ENCODE measurements around the gene PRELID1. TPM values are rescaled to one million over a fixed set of nuclear protein-coding genes. Genes with fewer than 3 reads are reported as not detected.

PRELID1 gene
- total RNA-seq, 6 experiments from 2014 or later: 64.1 to 116 (median 84.4) TPM

DNA sequence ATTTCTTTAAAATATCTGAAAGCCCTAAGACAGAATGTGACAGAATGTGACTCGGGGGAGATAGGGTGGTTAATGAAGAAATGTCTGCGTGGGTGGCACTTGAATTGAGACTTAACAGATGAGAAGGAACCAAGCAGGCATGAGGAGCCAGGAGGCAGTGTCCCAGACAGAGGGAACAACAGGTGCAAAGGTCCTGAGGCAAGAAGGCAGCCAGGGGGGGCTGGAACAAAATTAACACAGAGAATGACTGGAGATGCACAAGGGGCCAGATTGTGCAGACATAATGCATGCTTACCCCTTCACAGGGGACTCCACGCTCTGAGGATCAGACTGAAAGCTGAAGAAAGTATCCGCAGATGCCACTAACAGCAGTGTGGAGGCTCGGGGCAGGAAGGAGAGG is 46.2 kb downstream of the PRELID1 start:
- Histone ChIP-seq H3K4me3 (peak overlapping the region in 2 of 3 donors; percentile 72 to 96), H3K4me1 (peaks cover 0 to 79% (median 28%) of the 10 kb centered on the region in 4 donors), H3K36me3 (peaks cover 0 to 7% (median under 1%) of the 10 kb centered on the region in 4 donors), H3K9me3 (no peaks in the 10 kb centered on the region), H3K27me3 (no peaks in the 10 kb centered on the region), H3K27ac (no peak overlapping the region)
- TF ChIP-seq POLR2A (IDR thresholded peaks at IDR 0.05): no peak
- TF ChIP-seq, protein P1, sequence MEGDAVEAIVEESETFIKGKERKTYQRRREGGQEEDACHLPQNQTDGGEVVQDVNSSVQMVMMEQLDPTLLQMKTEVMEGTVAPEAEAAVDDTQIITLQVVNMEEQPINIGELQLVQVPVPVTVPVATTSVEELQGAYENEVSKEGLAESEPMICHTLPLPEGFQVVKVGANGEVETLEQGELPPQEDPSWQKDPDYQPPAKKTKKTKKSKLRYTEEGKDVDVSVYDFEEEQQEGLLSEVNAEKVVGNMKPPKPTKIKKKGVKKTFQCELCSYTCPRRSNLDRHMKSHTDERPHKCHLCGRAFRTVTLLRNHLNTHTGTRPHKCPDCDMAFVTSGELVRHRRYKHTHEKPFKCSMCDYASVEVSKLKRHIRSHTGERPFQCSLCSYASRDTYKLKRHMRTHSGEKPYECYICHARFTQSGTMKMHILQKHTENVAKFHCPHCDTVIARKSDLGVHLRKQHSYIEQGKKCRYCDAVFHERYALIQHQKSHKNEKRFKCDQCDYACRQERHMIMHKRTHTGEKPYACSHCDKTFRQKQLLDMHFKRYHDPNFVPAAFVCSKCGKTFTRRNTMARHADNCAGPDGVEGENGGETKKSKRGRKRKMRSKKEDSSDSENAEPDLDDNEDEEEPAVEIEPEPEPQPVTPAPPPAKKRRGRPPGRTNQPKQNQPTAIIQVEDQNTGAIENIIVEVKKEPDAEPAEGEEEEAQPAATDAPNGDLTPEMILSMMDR (IDR thresholded peaks at IDR 0.05): no peak
- 61% methylated on average over 5 of the region's 5 CpGs for WGBS (ENCODE audit: insufficient coverage, low coverage, low lambda C conversion rate, missing lambda C conversion rate)
- ATAC-seq (no peak), DNase-seq (peak in 2 of 3 donors; percentile 2 to 11)
- intact Hi-C loops (cut with DNase I): no loop called here

DNA sequence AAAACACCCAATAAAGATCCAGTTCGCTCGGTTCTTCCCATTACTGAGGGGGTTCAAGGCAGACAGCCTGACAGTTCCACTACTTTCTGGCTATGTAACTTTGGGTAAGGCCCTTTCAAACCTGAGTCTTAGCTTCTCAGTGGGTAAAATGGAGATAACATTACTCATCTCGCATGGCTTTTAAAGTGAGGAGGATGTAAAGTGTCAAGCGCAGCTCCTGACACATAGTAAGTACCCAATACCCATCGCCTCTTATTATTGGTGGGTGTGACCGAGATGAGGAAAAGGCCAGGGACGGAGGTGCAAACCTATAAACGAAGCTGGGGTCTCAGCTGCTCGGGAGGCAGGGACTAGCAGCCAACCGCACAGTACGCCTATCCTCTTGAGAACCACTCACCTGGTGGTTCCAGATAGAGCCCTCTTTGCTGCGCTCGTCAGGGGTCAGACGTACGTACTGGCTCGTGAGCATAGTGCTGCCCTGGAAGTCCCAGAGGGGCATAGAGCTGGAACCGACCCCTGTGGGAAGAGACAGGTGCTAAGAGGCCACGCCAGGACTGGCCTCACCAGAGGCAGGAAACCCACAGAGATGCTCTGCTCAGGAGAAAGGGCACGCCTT is 47.3 kb downstream of the PRELID1 start:
- Histone ChIP-seq H3K27ac (peak overlapping the region; percentile 78 to 85 (median 81)), H3K4me3 (peak overlapping the region; percentile 72 to 96 (median 85)), H3K27me3 (no peaks in the 10 kb centered on the region), H3K36me3 (peaks cover 0 to 7% (median 0%) of the 10 kb centered on the region in 4 donors), H3K4me1 (peaks cover 0 to 80% (median 26%) of the 10 kb centered on the region in 4 donors), H3K9me3 (no peaks in the 10 kb centered on the region)
- DNase-seq (no peak), ATAC-seq (no peak)
- 17% methylated on average over 7 of the region's 19 CpGs for WGBS (ENCODE audit: insufficient coverage, low coverage, low lambda C conversion rate, missing lambda C conversion rate)
- TF ChIP-seq, protein P1 (IDR thresholded peaks at IDR 0.05): no peak
- no peak for TF ChIP-seq POLR2A (IDR thresholded peaks at IDR 0.05)
- intact Hi-C loops (cut with DNase I): no loop called here

DNA sequence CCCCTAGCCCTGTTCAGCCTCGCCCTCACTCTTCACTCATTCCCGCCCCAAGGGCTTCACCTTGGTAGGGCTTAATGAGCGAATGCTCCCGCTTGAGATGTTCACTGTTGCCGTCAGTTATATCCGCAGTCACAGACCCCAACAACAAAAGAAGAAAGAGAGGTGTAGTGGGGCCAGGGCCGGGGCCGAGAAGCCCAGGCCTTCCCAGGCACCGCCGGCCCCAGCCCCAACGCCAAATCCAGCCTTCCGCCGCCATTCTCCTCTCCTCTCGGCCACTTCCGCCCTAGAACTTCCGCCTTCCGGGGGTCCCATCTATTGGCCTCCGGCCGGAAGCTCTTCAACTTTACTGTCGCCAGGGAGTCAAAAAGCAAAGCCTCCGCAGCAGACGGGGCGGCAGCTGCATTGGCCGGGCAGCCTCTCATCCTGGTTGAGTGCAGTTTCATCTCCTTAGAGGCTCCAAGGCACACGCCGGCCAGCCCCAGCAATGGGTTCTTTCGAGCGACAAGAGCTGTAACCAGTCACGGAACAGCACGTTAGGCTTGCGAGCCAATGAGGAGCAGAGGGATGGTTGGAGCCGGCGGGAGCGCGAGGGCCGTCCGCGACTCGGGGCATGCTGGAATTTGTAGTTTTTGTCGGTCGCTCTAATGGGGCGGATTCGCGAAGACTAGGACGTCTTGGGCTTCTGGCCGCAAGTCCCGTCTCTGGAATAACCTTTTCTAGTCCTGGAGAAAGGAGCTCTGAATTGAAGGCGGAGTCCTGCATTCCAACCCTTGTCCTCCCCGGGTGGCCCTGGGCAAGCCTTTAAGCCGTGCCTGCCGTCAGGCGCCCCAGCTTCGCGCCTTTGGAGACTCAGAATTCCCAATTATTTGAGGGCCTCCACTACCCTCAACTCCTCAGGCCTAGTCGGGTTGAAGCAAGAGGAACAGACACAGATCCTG is 48.1 kb downstream of the PRELID1 start, which contains the start of gene LMAN2:
TSS of gene LMAN2 (minus strand) at position 277 of the 938 bp plus-strand sequence. CDS start at position 256, 21 bp downstream.
- Histone ChIP-seq H3K27ac (peak within 1 kb of the TSS; percentile 78 to 85 (median 81)), H3K4me3 (peak within 1 kb of the TSS; percentile 72 to 96 (median 85)), H3K36me3 (peaks cover 0 to 7% (median 0%) of the 10 kb centered on the region in 4 donors), H3K27me3 (no peaks in the 10 kb centered on the region), H3K4me1 (peaks cover 0 to 72% (median 27%) of the 10 kb centered on the region in 4 donors), H3K9me3 (no peaks in the 10 kb centered on the region)
- ATAC-seq: peak; percentile 87 to 97 (median 93)
- TF ChIP-seq, protein P1 (IDR thresholded peaks at IDR 0.05): no peak
- peak; percentile 50 for TF ChIP-seq POLR2A (IDR thresholded peaks at IDR 0.05)
- intact Hi-C loops (cut with DNase I): no loop called here
- WGBS (ENCODE audit: insufficient coverage, low coverage, low lambda C conversion rate, missing lambda C conversion rate): 3% methylated on average over 16 of the region's 55 CpGs
- DNase-seq: peak; percentile 92 to 96 (median 94)

DNA sequence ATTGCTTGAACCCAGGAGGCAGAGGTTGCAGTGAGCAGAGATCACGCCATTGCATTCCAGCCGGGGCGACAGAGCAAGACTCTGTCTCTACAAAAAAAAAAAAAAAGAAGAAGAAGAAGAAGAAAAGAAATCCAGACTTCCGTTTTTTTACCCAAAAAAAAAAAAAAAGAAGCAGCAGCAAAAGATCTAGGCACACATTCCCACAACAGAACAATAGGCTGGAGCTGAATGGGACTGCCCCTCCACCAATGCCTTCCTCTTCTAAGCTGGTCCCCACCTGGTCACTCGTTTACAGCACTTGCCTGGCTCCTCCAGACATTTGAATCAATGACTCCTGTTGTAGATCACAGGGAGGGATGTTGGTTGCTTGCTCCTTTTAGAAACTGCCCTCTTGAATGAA is 49.5 kb downstream of the PRELID1 start:
- WGBS (ENCODE audit: insufficient coverage, low coverage, low lambda C conversion rate, missing lambda C conversion rate): 50% methylated on average over 1 of the region's 5 CpGs
- ATAC-seq (no peak), DNase-seq (peak in 1 of 3 donors; percentile 5)
- intact Hi-C loops (cut with DNase I): no loop called here
- H3K27ac ChIP-seq: peak overlapping the region in 1 of 3 donors; percentile 71
- no peaks in the 10 kb centered on the region for H3K9me3 ChIP-seq
- no peak overlapping the region for H3K4me3 ChIP-seq
- TF ChIP-seq POLR2A (IDR thresholded peaks at IDR 0.05): no peak
- TF ChIP-seq, protein P1 (IDR thresholded peaks at IDR 0.05): no peak
- peaks cover 0 to 71% (median 21%) of the 10 kb centered on the region in 4 donors for H3K4me1 ChIP-seq
- peaks cover 0 to 6% (median 0%) of the 10 kb centered on the region in 4 donors for H3K36me3 ChIP-seq
- H3K27me3 ChIP-seq: no peaks in the 10 kb centered on the region
